NCI-H748 (cell line): ENCODE results near the gene C17orf100.
"Not testable (repeated sequence)": the region's sequence is repeated elsewhere in the genome, so short reads cannot be mapped to it uniquely, and the experiment has no call there.

Experiments used
- DNase-seq: peaks from one replicate; lab custom pipeline; 2025; ENCODE audit not compliant: unreplicated experiment; lab: John Stamatoyannopoulos, UW

The C17orf100 gene

DNA sequence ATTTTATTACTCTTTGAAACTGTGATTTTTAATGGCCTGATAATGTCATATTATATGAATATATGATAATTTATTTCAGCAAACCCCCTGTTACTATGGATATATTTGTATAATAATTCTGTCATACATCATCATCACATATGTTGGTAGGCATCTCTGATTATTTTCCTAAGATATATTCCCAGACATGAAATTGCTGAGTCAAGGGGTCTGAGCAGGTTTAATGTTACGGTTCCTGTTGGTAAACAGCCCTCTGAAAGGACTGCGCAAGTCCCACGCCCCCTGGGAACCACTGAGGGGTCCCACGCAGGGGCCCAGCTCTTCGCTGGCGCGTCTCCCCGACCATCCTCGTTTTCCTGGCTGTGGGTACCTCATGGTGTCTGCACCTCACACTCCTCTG lies 37.4 kb downstream of the C17orf100 start:
- DNase-seq: no peak

DNA sequence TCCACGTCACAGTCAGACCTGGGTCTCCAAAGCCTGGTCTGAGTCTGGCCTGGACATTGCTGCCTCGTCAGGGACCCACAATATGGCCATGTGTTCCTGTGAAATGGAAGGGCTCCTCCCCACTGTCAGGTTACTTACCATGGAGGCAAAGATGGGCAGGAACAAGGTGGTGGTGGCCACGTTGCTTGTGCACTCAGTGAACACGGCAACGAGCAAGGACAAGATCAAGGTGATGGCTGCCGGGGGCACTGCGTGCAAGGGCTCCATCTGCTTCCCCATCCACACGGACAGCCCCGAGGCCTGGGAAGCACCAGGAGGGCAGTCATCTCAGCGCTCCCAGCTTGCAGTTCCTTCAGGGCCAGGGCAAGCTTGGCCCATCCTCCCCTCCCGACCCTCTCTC lies 39.1 kb downstream of the C17orf100 start:
- no peak for DNase-seq

DNA sequence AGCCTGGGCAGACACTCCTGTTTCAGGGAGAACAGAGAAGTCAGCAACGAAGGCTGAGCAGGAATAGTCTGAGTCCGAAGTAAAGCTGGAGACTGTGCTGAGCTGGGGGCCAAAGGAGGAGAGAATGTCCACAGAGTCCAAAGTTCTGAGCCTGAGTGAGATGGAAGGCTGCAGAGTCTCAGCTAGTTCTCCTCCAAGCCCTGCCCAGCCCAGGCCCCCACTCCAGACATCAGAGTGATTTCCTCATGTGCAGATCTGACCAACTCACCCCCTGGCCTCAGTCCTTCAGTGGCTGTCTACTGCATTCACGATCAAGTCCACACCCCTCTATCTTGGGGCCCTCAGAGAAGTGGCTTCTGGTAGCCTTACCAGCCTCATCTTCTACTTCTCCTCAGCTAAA lies 40.0 kb downstream of the C17orf100 start:
- no peak for DNase-seq

DNA sequence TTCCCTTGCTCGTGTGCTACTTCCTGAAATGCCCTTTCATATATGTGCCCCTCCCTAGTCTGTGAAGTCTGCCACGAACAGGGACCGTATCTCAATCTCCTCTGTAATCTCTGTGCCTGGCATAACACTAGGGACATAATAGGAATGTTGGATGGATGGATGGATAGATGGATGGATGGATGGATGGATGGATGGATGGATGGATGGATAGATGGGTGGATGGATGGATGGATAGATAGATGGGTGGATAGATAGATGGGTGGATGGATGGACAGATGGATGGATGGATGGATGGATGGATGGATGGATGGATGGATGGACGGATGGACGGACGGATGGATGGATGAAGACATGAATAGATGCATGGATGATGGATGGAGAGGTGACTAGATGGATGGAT lies 40.4 kb downstream of the C17orf100 start:
- DNase-seq: not testable (repeated sequence)

DNA sequence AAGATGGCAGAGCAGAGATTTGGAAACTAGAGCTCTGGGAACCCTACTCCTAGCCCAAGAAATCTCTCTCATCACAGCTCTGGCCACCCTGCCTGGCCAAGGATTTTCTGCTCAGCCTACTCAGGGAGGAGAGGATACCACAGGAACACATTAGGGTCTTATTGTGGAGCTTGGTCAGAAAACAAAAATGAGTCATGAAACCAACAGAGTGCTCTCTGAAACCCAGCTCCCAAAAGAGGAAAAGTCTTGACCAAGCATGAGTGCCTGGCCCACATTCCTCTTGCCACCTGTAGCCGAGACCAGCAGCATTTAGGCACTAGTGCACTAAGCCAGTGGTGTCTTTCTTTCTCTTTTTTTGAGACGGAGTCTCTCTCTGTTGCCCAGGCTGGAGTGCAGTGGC lies 43.5 kb downstream of the C17orf100 start:
- DNase-seq: no peak

DNA sequence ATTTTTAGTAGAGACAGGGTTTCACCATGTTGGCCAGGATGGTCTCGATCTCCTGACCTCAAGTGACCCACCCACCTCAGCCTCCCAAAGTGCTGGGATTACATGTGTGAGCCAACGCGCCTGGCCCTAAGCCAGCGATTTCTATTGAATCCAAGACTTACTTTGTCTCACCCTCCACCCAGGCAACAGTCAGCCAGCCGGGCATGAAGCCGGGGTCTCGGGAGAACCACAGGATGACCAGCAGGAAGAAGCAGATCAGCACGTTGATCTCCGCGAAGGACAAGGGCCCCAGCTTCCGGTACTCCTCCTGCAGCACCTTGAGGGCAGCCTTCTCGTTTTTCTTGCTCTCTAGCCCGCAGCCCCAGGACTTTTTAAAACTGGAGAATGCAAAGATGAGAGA lies 44.0 kb downstream of the C17orf100 start:
- DNase-seq: no peak

DNA sequence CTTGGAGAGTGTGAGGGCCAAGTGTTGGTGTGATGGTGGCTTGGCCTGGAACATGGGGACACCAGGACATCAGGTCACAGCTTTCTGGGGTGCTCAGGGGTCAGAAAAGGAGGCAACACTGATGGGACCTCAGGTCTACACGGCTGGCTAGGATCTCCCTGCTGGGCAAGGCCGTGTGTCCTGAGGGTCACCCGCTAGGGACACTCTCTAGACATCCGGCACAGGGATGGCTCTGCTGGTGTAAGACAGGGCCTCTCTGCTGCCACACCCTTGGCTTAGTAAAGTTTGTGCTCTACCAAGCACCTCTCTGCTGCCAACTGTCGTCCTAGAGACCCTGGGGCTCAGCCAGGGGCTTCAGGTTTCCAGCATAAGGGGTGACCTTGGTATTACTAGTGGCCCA lies 45.3 kb downstream of the C17orf100 start:
- no peak for DNase-seq

DNA sequence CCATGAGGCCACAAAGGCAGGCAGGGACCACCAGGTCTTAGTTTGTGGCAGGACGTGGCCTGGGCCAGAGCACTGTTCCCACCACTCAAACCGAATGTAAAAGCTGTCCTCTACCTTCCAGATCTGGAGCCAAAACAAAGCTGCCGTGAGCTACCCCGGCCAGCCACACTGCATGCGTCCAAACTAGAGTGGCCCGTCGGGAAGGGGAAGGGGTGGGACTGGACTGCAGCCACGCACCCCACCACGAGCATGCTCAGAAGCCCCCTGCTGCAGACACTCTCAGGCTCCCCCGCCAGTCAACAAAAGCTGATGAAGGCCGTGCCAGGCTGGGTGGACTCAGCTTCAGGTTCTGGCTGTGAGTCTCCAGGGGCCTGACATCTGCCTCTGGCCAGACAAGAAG lies 46.4 kb downstream of the C17orf100 start:
- DNase-seq: no peak

DNA sequence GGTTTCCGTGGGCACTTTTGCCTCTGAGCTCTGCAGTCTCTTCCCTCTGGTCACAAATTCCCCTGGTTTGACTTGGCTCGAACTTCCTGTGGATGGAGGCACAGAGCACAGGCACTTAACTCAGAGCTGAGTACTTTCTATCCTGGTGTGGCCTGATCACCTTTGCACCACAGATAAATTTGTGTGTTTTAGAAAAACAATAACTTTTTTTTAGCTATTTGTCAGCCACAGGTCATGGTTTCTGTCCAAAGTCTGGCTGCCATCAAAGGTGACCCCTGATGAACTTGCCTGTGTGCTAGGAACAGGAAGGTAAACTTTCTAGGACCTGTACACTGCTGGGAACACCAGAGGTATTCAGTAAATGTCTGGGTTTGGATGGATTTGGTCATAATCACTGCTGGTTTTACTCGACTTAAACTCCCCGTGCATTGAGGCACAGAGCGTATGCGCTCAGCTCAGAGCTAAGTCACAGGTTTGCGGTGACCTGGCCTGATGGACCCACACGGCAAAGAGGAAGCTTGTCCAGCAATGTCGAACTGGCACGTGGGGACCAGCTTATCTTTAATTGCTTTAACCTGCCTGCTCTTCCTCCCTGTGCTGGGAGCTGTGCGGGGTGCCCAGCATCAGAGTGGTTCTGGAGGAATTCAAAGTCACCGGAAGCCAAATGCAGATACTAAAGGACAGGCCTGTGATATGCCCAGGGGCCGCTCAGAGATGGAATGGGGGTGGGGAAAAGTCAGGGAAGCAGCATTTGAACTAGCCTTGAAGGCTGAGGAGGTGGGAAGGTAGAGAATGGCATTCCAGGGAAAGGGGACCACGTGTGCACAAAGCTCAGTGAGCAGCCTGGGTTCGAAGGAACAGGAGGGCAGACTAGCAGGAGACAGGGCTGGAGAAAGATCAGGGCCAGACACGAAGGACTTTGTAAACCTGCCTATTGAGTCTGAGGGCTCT lies 48.7 kb downstream of the C17orf100 start:
- no peak for DNase-seq

DNA sequence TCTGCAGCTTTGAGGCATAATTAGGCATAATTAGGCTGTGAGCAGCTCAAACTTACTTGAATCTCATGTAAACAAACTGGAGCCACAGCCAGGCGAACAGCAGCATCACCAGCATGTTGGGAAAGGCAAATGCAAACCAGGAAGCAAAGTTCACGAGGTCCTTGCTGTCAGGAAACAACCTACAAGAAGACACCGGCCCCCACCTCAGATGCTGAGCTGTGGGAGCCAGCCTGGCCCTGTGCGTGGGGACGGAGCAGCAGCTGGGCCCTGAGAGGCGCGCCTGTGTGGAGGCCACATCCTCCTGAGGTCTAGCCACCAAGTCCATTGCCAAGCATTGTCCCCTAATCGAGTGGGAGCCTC lies 49.4 kb downstream of the C17orf100 start:
- DNase-seq: no peak

DNA sequence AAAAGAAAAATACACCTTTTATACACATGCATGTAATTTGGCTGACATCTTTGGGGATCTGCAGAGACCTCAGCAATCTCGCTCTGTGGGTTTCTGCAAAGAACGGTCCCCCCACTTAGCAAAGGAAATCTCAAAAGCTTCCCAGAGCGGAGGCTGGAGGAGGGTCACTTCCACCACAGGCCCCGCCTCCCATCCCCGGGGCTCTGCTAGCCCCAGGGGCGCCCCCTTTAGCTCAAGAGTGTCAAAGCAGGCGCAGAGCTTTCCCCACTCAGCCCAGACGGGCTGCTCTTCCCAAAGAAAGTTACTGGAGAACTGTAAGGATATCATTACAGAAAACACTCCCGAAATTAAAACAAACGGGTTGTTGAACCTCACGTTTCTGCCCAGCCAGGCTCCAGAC lies 50.2 kb downstream of the C17orf100 start:
- DNase-seq: peak; percentile 45

DNA sequence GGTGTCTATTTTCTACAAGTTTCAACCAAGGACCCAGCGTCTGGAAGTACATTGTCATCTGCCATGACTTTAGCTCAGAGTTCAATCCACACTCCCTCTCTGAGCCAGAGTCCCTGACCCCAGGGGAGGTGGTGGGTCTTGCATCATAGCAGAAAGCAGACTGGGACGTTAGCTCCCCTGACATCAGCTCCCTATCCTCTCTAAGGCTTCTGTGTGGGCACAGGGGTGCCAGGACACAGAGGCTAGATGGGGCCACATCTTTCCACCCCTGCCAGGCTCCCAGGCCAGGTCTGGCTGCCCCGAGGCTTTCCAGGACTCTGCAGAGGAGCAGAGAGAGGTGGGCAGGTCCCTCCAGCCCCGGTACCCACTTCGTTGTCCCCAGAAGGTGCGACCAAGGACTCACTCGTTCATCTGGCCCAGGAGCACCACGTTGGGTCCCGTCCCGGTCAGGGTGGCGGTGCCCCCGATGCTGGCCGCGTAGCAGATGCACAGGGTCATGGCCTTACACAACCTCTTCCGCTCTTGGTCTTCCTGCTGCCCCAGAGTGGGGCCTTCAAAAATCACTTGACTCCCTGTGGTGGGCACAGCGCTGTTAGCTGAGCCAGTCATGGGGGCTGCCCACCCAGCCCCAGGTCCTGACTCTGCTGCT lies 51.1 kb downstream of the C17orf100 start:
- no peak for DNase-seq
